GM10266 (cell line): ENCODE data around the gene RBM26.

ENCODE experiments used
- DNase-seq: peaks from one replicate; pipeline ENCODE4 v3.0.0; 2012; ENCODE audit errors: extremely low spot score
- TF ChIP-seq, protein P1 (sequence below): IDR thresholded peaks from 2 replicates; pipeline ENCODE4 v1.5.1; 2012; ENCODE audit warnings: mild to moderate bottlenecking, low read depth; ENCODE audit not compliant: control insufficient read depth, insufficient read depth; ENCODE audit errors: missing control alignments

RBM26 gene

DNA sequence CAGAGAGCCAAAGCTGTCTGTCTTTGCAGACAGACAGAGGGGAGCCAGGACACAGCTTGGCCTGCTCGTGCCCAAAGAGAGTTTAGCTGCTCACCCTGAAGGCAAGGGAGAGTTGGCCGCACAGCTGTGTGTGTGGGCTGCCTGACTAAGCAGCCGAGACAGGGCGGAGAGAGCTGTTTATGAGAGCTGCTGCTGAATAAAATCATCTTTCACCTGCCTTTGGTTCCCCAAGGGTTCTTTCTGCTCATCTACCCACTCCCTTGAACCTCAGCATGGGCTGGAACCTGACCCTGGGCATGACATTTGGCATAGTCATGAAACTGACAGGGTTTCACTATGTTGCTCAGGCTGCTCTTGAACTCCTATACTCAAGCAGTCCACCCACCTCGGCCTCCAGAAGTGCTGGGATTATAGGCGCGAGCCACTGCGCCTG is 98.2 kb downstream of the RBM26 start:
- no peak for DNase-seq
- TF ChIP-seq, protein P1, sequence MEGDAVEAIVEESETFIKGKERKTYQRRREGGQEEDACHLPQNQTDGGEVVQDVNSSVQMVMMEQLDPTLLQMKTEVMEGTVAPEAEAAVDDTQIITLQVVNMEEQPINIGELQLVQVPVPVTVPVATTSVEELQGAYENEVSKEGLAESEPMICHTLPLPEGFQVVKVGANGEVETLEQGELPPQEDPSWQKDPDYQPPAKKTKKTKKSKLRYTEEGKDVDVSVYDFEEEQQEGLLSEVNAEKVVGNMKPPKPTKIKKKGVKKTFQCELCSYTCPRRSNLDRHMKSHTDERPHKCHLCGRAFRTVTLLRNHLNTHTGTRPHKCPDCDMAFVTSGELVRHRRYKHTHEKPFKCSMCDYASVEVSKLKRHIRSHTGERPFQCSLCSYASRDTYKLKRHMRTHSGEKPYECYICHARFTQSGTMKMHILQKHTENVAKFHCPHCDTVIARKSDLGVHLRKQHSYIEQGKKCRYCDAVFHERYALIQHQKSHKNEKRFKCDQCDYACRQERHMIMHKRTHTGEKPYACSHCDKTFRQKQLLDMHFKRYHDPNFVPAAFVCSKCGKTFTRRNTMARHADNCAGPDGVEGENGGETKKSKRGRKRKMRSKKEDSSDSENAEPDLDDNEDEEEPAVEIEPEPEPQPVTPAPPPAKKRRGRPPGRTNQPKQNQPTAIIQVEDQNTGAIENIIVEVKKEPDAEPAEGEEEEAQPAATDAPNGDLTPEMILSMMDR: no peak

DNA sequence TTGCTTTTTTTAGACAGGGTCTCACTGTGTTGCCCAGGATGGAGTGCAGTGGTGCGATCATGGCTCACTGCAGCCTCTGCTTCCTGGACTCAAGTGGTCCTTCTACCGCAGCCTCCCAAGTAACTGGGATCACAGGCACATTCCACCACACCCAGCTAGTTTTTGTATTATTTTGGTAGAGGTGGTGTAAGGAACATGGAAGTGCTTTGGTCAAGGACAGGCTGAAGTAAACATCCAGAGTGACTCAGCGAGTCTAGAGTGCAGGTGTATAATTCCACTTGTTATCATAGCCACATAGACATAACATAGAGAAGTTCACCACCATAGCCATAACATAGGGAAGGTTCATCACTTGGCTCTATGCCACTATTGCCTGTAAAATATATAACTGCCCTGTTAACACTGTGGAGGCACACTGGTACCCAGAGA is 98.6 kb downstream of the RBM26 start:
- DNase-seq: no peak

DNA sequence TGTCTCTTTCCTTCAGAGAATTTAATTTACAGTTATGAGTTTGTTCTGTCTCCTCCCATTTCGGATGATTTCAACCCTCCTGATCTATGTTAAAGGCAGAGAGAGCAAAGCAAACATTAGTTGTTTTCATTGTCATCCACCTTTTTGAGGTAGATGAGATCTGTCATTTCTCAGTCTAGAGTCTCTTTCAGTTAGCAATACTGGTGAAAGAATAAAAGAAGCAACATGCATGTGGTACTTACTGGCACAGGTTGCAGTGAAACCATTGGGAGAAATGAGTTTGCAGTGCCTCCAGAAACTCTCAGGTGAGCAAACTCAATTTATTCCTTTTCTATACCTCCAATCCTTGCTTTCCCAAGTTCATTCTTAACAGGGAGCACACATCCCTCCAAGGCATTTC is 99.4 kb downstream of the RBM26 start:
- DNase-seq: no peak
- TF ChIP-seq, protein P1: no peak

More for the DNA sequence above, 98.6 kb downstream of the RBM26 start:
- TF ChIP-seq, protein P1: no peak

DNA sequence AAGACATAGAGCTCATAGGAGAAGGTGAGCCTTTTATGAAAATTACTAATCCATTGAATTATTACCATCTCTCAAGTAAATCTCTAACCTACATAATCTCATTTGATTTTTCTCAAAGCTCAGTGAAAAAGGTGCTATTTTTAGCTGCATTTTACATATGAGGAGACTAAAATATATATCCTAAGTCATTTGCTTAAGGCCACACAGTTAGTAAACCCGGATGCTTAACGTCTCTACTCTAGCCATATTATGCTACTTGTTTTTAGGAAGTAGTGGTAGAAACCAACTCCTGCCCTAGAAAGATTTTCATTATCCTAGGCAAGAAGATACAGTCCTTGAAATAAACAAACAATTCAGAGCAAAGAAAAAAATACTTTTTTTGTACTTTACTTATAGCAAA is 108.9 kb downstream of the RBM26 start:
- DNase-seq: no peak
- TF ChIP-seq, protein P1: no peak

DNA sequence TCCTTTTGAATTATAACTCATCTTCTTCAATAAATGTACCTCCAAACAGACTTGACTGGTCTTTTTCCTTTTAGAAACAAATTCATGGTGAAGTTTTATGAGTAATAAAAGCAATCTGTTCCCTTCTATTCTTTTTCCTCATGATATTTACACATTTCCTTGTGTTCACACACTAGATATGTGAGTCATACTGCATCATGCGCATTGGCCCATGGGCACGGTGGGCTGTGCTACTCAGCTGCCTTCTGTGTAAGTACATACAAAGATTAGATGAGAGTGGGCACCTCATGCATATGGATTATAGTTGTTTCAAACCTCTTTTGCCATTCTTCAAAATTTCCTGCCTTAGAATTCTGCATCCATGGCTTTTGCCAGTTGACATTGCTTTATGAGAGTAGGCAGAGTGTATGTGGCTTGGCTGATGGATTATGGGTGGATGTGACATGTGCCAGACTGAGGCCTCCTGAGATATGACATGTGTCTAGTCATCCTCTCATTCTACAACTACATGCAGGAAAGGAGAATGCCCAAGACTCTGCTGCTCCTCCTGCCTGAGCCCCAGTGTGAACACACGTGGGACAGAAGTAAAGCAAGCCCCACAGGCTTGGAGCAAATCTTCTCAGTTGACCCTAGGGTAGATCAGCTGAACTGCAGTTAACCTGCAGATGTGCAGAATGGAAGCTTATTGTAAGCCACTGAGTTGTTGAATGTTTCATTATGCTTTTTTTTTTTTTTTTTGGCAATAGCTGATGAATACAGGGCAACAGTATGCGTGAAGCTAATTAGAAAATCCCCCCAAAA is 109.9 kb downstream of the RBM26 start:
- TF ChIP-seq, protein P1: no peak
- DNase-seq: no peak

DNA sequence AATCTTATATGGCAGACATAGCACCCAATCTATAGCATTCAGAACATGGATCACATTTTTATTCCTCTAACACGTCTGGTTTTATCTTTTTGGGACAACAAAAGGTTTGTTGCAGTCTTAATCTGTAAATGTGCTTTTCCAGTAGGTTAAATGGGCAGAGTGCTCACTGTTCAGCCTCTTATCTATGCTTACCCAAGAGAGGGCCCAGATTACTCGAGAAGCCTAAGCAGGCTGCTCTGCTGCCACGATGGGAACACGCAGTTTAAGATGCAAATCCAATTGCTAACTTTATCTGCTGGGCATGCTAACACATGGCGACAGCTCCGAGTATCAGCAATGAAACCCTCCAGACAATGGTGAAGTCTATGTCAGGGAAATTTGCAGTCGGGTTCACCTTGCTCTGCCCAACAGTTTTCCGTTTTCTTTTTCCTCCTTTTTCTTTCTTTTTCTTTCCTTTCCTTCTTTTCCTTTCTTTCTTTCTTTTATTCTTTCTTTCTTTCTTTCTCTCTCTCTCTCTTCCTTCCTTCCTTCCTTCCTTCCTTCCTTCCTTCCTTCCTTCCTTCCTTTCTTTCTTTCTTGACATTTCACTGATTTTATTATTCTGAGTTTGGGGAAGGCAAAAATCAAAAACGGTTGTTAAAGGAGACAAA is 115.3 kb downstream of the RBM26 start:
- no peak for DNase-seq
- TF ChIP-seq, protein P1: no peak

DNA sequence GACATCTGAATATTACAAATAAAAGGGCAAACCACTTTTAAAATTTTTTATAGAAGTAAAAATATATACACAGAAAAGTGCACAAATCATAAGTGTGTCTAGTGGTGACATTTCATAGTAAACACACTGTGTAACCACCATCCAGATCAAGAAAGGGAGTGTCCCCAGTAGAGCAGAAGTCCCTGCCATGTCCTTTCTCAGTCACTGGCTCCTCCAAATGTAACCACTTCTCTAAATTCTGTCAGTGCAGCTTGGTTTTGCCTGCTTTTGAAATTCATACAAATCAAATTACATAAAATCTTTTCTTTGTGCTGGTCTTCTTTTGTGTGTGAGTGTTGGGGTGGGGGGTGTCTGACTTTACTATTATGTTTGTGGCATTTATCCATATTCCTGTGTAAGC is 116.5 kb downstream of the RBM26 start:
- DNase-seq: no peak
- TF ChIP-seq, protein P1: no peak
